Endothelial cell of umbilical vein (primary cell): ENCODE measurements around the gene KXD1. TPM values are rescaled to one million over a fixed set of nuclear protein-coding genes. Genes with fewer than 3 reads are reported as not detected.

Experiments used
- BruUV-seq: library from RNA; stranded (reverse); fragments of 400-500 nt; replicated peaks from 2 replicates; lab custom pipeline; 2021; lab: Mats Ljungman, UMichigan
- CTCF ChIA-PET: fragments of 300-600, 350-600 bp; sonication (Branson Sonifier 250); formaldehyde crosslinking; loops from one replicate; lab custom pipeline; 2021; ENCODE audit warnings: antibody characterized with exemption, inconsistent platforms; lab: Charles Lee
- POLR2A ChIA-PET: fragments of 300-600, 350-600 bp; sonication (Branson Sonifier 250); formaldehyde crosslinking; loops from one replicate; lab custom pipeline; 2021; ENCODE audit warnings: antibody characterized with exemption, inconsistent platforms; lab: Charles Lee
- DNase-seq: peaks from one replicate; pipeline ENCODE4 v3.0.0-alpha.2; 2011; ENCODE audit warnings: low read depth, low spot score
- FAIRE-seq: peaks from 2 replicates; lab custom pipeline; 2011; peaks lifted over from hg19 to GRCh38; lab: Jason Lieb, UNC
- H2AFZ ChIP-seq: 2 replicates; pipeline ENCODE4 v1.6.0; 2012; ENCODE audit warnings: low read depth, low read length, control low read depth, inconsistent platforms
- H3K27ac ChIP-seq: 2 replicates; pipeline ENCODE4 v1.5.1; 2011; ENCODE audit warnings: low read depth, mild to moderate bottlenecking, control low read depth, low read length, moderate library complexity; ENCODE audit not compliant: insufficient read depth
- H3K27me3 ChIP-seq, 2 experiments: 2 replicates each; pipeline versions ENCODE4 v1.6.0 to v1.6.1; 2011; ENCODE audit warnings: low read length in 2 of 2, mixed read lengths in 1 of 2; ENCODE audit not compliant: control insufficient read depth in 2 of 2, insufficient read depth in 2 of 2
- H3K36me3 ChIP-seq, 2 experiments: 2 replicates in 1 of 2; 3 replicates in 1 of 2; pipeline ENCODE4 v1.5.1; 2011; ENCODE audit warnings: low read length in 2 of 2, mild to moderate bottlenecking in 1 of 2, moderate library complexity in 1 of 2; ENCODE audit not compliant: control insufficient read depth in 2 of 2, insufficient read depth in 2 of 2; ENCODE audit errors: extremely low read depth in 1 of 2
- H3K4me1 ChIP-seq: 3 replicates; pipeline ENCODE4 v1.5.1; 2011; ENCODE audit warnings: mild to moderate bottlenecking, low read length; ENCODE audit not compliant: control insufficient read depth, insufficient read depth; ENCODE audit errors: extremely low read depth
- H3K4me2 ChIP-seq: 2 replicates; pipeline ENCODE4 v1.6.1; 2011; ENCODE audit warnings: low read length, control low read depth, mixed read lengths; ENCODE audit not compliant: insufficient read depth
- H3K4me3 ChIP-seq, 3 experiments: fragments of 200-600 bp in 1 of 3; sonication (generic), shearing (Covaris generic) in 1 of 3; replicated peaks in 1 of 3; 2 replicates each; pipeline ENCODE4 v1.5.1; 2011 to 2016; ENCODE audit warnings: control low read depth in 3 of 3, low read length in 3 of 3, mild to moderate bottlenecking in 2 of 3, inconsistent platforms in 1 of 3, low read depth in 1 of 3, moderate library complexity in 1 of 3; ENCODE audit not compliant: insufficient read depth in 1 of 3
- H3K79me2 ChIP-seq: 2 replicates; pipeline ENCODE4 v1.6.0; 2012; ENCODE audit warnings: low read length, inconsistent platforms; ENCODE audit not compliant: control insufficient read depth, insufficient read depth
- H3K9ac ChIP-seq: replicated peaks from 2 replicates; pipeline ENCODE3; 2011; ENCODE audit warnings: low read length, control low read depth; ENCODE audit not compliant: insufficient read depth; ENCODE audit errors: extremely low read depth
- H3K9me1 ChIP-seq: replicated peaks from 3 replicates; pipeline ENCODE4 v1.6.0; 2011; ENCODE audit warnings: mild to moderate bottlenecking, low read length; ENCODE audit not compliant: control insufficient read depth, insufficient read depth; ENCODE audit errors: extremely low read depth
- H3K9me3 ChIP-seq: replicated peaks from 2 replicates; pipeline ENCODE4 v1.5.1; 2012; ENCODE audit warnings: low read length, inconsistent platforms; ENCODE audit not compliant: control insufficient read depth, insufficient read depth
- H4K20me1 ChIP-seq: replicated peaks from 2 replicates; pipeline ENCODE3; 2011; ENCODE audit warnings: mild to moderate bottlenecking, low read length; ENCODE audit not compliant: control insufficient read depth, insufficient read depth; ENCODE audit errors: extremely low read depth
- EZH2 ChIP-seq: IDR thresholded peaks from 2 replicates; pipeline ENCODE4 v1.6.1; 2012; ENCODE audit warnings: borderline replicate concordance, low read depth, mild to moderate bottlenecking, moderate library complexity, low read length, inconsistent platforms; ENCODE audit not compliant: severe bottlenecking
- FOS ChIP-seq: IDR thresholded peaks from 2 replicates; pipeline ENCODE4 v1.6.1; 2011; ENCODE audit warnings: mild to moderate bottlenecking, low read length, moderate library complexity, borderline replicate concordance; ENCODE audit not compliant: insufficient read depth
- GATA2 ChIP-seq: IDR thresholded peaks from 2 replicates; pipeline ENCODE4 v1.7.0; 2011; ENCODE audit warnings: low read depth, mild to moderate bottlenecking, moderate library complexity, mixed read lengths, low read length; ENCODE audit not compliant: insufficient read length, insufficient read depth
- JUN ChIP-seq: IDR thresholded peaks from 2 replicates; pipeline ENCODE4 v1.6.1; 2011; ENCODE audit warnings: borderline replicate concordance, low read depth; ENCODE audit not compliant: insufficient read length, insufficient read depth
- MYC ChIP-seq: IDR thresholded peaks from one replicate; pipeline ENCODE4 v1.6.1; 2011; ENCODE audit warnings: mild to moderate bottlenecking, low read depth, low read length
- POLR2AphosphoS5 ChIP-seq: IDR thresholded peaks from 2 replicates; pipeline ENCODE4 v1.6.1; 2012; ENCODE audit warnings: low read depth, mild to moderate bottlenecking, control low read depth, low read length, moderate library complexity; ENCODE audit not compliant: insufficient read depth
- dilution Hi-C: fragments of 300-500 bp; cut with MboI; formaldehyde crosslinking; loops from one replicate; pipeline ENCODE4 v1.15.0; 2019; ENCODE audit warnings: low sequenced_read_pairs; ENCODE audit not compliant: extremely low pct_ligation_motif_present
- intact Hi-C: fragments of 100-400 bp; cut with micrococcal nuclease; formaldehyde crosslinking; loops from one replicate; pipeline ENCODE4 v1.10.0; 2022
- polyA plus RNA-seq, 4 experiments: library from polyadenylated mRNA; depleted of rRNA in 3 of 4; stranded (reverse) in 3 of 4; unstranded in 1 of 4; fragments of >200 nt; gene quantifications; 2 replicates each; pipeline versions ENCODE4 v1.2.1 to v1.2.3, GENCODE V29; 2011 to 2012; ENCODE audit warnings: missing spikeins in 1 of 4
- total RNA-seq: library from RNA; stranded (reverse); gene quantifications from 2 replicates; pipeline ENCODE4 v1.2.3, GENCODE V29; 2021
- TF ChIP-seq, protein P1 (sequence below): IDR thresholded peaks from 2 replicates; pipeline ENCODE4 v1.6.1; 2011; ENCODE audit not compliant: insufficient read depth, insufficient read length
- TF ChIP-seq, protein P2 (sequence below), 2 donors: IDR thresholded peaks; 1 replicate in 1 of 2; 2 replicates in 1 of 2; pipeline ENCODE4 v1.5.1; 2011; ENCODE audit warnings: low read length in 2 of 2, mild to moderate bottlenecking in 2 of 2, moderate library complexity in 2 of 2, control low read depth in 1 of 2, inconsistent platforms in 1 of 2, low read depth in 1 of 2; ENCODE audit not compliant: insufficient read depth in 1 of 2; ENCODE audit errors: extremely low read depth in 1 of 2

The KXD1 gene
- total and polyA plus RNA-seq, 2 donors (not counting 3 experiments of a cell fraction or from before 2014, with no cell fraction given): 134 to 186 TPM

DNA sequence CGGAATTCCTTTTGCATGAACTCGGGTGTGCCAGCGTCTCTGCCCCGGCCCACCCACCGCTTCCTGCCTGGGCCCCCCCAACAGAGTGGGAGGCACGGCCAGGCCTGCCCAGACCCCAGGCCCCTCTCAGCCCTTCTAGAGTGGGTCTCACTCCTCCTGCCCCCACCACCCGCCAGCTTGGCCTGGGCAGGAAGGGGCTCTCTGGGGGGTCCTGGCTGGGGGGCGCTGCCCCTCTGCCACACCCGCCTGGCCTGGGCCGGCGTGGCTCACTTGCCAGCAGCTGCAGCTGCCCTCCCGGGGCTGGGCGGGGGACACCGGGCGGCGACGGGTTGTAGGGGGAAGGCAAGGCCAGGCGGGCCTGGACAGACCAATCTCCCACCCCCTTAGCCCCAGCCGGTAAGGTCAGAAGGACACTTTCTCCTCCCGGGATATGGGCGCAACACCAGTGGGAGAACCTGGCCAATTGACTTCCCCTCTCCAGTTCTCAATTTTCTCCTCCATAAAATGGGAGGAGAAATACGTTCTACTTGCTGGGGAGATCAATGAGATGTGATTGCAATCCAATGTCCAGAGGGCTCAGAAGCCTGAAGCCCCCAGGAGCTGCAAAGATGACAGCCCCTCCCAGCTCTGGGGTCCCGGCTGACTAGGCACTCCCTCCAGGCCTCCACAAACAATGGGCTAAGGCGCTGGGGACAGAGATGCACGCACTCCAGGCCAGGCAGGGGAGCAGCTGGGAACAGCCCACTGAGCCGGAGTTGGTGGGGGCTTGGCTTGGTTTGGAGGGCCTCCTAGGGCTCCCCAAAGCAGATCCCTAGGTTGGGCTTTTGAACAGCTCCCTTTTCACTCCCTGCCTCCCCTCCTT is 46.5 kb downstream of the KXD1 start:
- Histone ChIP-seq H3K9me3 (no peaks in the 10 kb centered on the region), H3K36me3 (no peaks in the 10 kb centered on the region), H3K27ac (no peak overlapping the region), H3K79me2 (no peaks in the 10 kb centered on the region), H3K4me1 (no peaks in the 10 kb centered on the region), H3K4me2 (no peak overlapping the region), H3K9ac (no peak overlapping the region), H3K4me3 (no peak overlapping the region), H3K27me3 (peaks cover 47 to 53% of the 10 kb centered on the region in 2 experiments), H4K20me1 (no peaks in the 10 kb centered on the region), H3K9me1 (no peaks in the 10 kb centered on the region), H2AFZ (no peak overlapping the region)
- FAIRE-seq (no peak), DNase-seq (no peak)
- TF ChIP-seq, protein P1, sequence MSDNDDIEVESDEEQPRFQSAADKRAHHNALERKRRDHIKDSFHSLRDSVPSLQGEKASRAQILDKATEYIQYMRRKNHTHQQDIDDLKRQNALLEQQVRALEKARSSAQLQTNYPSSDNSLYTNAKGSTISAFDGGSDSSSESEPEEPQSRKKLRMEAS: no peak
- TF ChIP-seq MYC: no peak
- TF ChIP-seq FOS: no peak
- TF ChIP-seq, protein P2, sequence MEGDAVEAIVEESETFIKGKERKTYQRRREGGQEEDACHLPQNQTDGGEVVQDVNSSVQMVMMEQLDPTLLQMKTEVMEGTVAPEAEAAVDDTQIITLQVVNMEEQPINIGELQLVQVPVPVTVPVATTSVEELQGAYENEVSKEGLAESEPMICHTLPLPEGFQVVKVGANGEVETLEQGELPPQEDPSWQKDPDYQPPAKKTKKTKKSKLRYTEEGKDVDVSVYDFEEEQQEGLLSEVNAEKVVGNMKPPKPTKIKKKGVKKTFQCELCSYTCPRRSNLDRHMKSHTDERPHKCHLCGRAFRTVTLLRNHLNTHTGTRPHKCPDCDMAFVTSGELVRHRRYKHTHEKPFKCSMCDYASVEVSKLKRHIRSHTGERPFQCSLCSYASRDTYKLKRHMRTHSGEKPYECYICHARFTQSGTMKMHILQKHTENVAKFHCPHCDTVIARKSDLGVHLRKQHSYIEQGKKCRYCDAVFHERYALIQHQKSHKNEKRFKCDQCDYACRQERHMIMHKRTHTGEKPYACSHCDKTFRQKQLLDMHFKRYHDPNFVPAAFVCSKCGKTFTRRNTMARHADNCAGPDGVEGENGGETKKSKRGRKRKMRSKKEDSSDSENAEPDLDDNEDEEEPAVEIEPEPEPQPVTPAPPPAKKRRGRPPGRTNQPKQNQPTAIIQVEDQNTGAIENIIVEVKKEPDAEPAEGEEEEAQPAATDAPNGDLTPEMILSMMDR (IDR thresholded peaks at IDR 0.05; ENCODE audit: extremely low read depth in 1 of 2, insufficient read depth in 1 of 2, low read depth in 1 of 2, low read length in 2 of 2): no peak
- no peak for TF ChIP-seq GATA2
- no peak for TF ChIP-seq EZH2
- no peak for TF ChIP-seq POLR2AphosphoS5
- TF ChIP-seq JUN: no peak
- no TSS peak for BruUV-seq
- intact Hi-C loops (loop anchor here (5.0 kb wide), 1 partner anchor 43 kb away; no protein-coding TSS in a partner anchor), dilution Hi-C loops (no loop called here)
- CTCF ChIA-PET: interaction anchor here (1.3 kb wide), 1 partner anchor 10 kb away, joined by 11 read pairs; no protein-coding TSS in a partner anchor
- POLR2A ChIA-PET: no interaction called here
